ENCODE data around the gene RPL7A. TPM values are rescaled to one million over a fixed set of nuclear protein-coding genes. Genes with fewer than 3 reads are reported as not detected.
"Not testable (repeated sequence)": the region's sequence is repeated elsewhere in the genome, so short reads cannot be mapped to it uniquely, and the experiment has no call there.

The RPL7A gene
- total RNA-seq, 3 donors from 2014 or later (not counting 1 experiment from before 2014, with no cell fraction given): 1,409 to 1,616 (median 1,600) TPM

- WGBS (ENCODE audit: insufficient coverage): 92% methylated on average over 13 of the region's 13 CpGs
- Mint-ChIP-seq H3K27me3 (ENCODE audit: low read depth in 2 of 2) (no peaks in the 10 kb centered on the region), H3K36me3 (no peaks in the 10 kb centered on the region), H3K27ac (no peak overlapping the region), H3K4me3 (no peak overlapping the region), H3K4me1 (no peaks in the 10 kb centered on the region), H3K9me3 (no peaks in the 10 kb centered on the region)
- Histone ChIP-seq H3K4me1 (ENCODE audit: control insufficient read depth, insufficient read depth, low read length) (no peaks in the 10 kb centered on the region), H3K4me3 (ENCODE audit: low read length) (no peak overlapping the region), H3K27ac (ENCODE audit: low read length) (no peak overlapping the region), H3K27me3 (ENCODE audit: control insufficient read depth, insufficient read depth, low read length) (no peaks in the 10 kb centered on the region), H3K36me3 (ENCODE audit: control insufficient read depth, insufficient read depth, low read length) (no peaks in the 10 kb centered on the region), H3K9me3 (ENCODE audit: control insufficient read depth, insufficient read depth, low read length) (no peaks in the 10 kb centered on the region)
- intact Hi-C loops (cut with micrococcal nuclease): no loop called here
- ATAC-seq (no peak), DNase-seq (no peak)
- no peak for TF ChIP-seq CTCF (IDR thresholded peaks at IDR 0.05)
Observed at GRCh38 chr9:133321411-133321935, 26.5 kb upstream of the RPL7A start.

- no peaks in the 10 kb centered on the region for H3K27me3 ChIP-seq (ENCODE audit: control insufficient read depth, insufficient read depth, low read length)
- intact Hi-C loops (cut with micrococcal nuclease): no loop called here
- no peaks in the 10 kb centered on the region for H3K4me1 ChIP-seq (ENCODE audit: control insufficient read depth, insufficient read depth, low read length)
- no peak for ATAC-seq
- H3K4me3 ChIP-seq (ENCODE audit: low read length): no peak overlapping the region
- Mint-ChIP-seq H3K4me1 (no peaks in the 10 kb centered on the region), H3K27ac (no peak overlapping the region), H3K9me3 (no peaks in the 10 kb centered on the region), H3K27me3 (ENCODE audit: low read depth in 2 of 2) (no peaks in the 10 kb centered on the region), H3K36me3 (no peaks in the 10 kb centered on the region), H3K4me3 (no peak overlapping the region)
- DNase-seq: no peak
- H3K36me3 ChIP-seq (ENCODE audit: control insufficient read depth, insufficient read depth, low read length): no peaks in the 10 kb centered on the region
- 56% methylated on average over 14 of the region's 14 CpGs for WGBS (ENCODE audit: insufficient coverage)
- H3K9me3 ChIP-seq (ENCODE audit: control insufficient read depth, insufficient read depth, low read length): no peaks in the 10 kb centered on the region
- no peak overlapping the region for H3K27ac ChIP-seq (ENCODE audit: low read length)
- TF ChIP-seq CTCF (IDR thresholded peaks at IDR 0.05): no peak
Observed at GRCh38 chr9:133322701-133323100, 25.3 kb upstream of the RPL7A start.

DNA sequence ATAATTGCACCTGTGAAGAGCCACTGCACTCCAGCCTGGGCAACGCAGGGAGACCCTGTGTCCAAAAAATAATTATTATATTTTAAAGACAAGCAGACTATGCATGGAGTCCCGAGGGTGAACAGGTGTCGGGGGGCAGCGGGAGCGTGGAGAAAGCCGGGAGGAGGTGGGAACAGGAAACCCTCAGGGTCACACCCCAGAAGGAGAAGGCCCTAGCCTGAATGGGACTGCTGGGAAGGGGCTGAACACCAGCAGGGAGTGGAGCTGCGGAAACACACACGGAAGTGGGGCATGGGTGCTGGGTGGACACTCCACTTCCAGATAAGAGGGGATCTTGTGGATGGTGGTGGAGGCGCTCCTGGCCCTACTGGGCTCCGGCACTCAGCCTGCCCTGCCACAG lies 24.8 kb upstream of the RPL7A start:
- Histone ChIP-seq H3K4me3 (ENCODE audit: low read length) (no peak overlapping the region), H3K27me3 (ENCODE audit: control insufficient read depth, insufficient read depth, low read length) (no peaks in the 10 kb centered on the region), H3K27ac (ENCODE audit: low read length) (no peak overlapping the region), H3K9me3 (ENCODE audit: control insufficient read depth, insufficient read depth, low read length) (no peaks in the 10 kb centered on the region), H3K4me1 (ENCODE audit: control insufficient read depth, insufficient read depth, low read length) (no peaks in the 10 kb centered on the region), H3K36me3 (ENCODE audit: control insufficient read depth, insufficient read depth, low read length) (no peaks in the 10 kb centered on the region)
- ATAC-seq (no peak), DNase-seq (no peak)
- Mint-ChIP-seq H3K4me1 (no peaks in the 10 kb centered on the region), H3K9me3 (no peaks in the 10 kb centered on the region), H3K36me3 (no peaks in the 10 kb centered on the region), H3K27me3 (ENCODE audit: low read depth in 2 of 2) (no peaks in the 10 kb centered on the region), H3K27ac (no peak overlapping the region), H3K4me3 (no peak overlapping the region)
- intact Hi-C loops (cut with micrococcal nuclease): no loop called here
- 91% methylated on average over 10 of the region's 10 CpGs for WGBS (ENCODE audit: insufficient coverage)
- TF ChIP-seq CTCF (IDR thresholded peaks at IDR 0.05): no peak

GRCh38 chr9:133323991-133324703 lies 23.9 kb upstream of the RPL7A start:
- Mint-ChIP-seq H3K27ac (no peak overlapping the region), H3K4me1 (peaks cover 5 to 9% of the 10 kb centered on the region in 2 donors), H3K36me3 (no peaks in the 10 kb centered on the region), H3K9me3 (no peaks in the 10 kb centered on the region), H3K27me3 (ENCODE audit: low read depth in 2 of 2) (no peaks in the 10 kb centered on the region), H3K4me3 (no peak overlapping the region)
- WGBS (ENCODE audit: insufficient coverage): 91% methylated on average over 13 of the region's 13 CpGs
- Histone ChIP-seq H3K4me1 (ENCODE audit: control insufficient read depth, insufficient read depth, low read length) (no peaks in the 10 kb centered on the region), H3K9me3 (ENCODE audit: control insufficient read depth, insufficient read depth, low read length) (no peaks in the 10 kb centered on the region), H3K27me3 (ENCODE audit: control insufficient read depth, insufficient read depth, low read length) (no peaks in the 10 kb centered on the region), H3K36me3 (ENCODE audit: control insufficient read depth, insufficient read depth, low read length) (no peaks in the 10 kb centered on the region), H3K27ac (ENCODE audit: low read length) (no peak overlapping the region), H3K4me3 (ENCODE audit: low read length) (no peak overlapping the region)
- intact Hi-C loops (cut with micrococcal nuclease): no loop called here
- no peak for TF ChIP-seq CTCF (IDR thresholded peaks at IDR 0.05)
- ATAC-seq (no peak), DNase-seq (no peak)

GRCh38 chr9:133327021-133327420 lies 21.0 kb upstream of the RPL7A start:
- intact Hi-C loops (cut with micrococcal nuclease): not testable (repeated sequence)
- 89% methylated on average over 5 of the region's 6 CpGs for WGBS (ENCODE audit: insufficient coverage)

More at GRCh38 chr9:133327021-133327420, 21.0 kb upstream of the RPL7A start:
- ATAC-seq; H3K27ac ChIP-seq (ENCODE audit: low read length); H3K27me3 ChIP-seq (ENCODE audit: control insufficient read depth, insufficient read depth, low read length); DNase-seq; H3K27me3 Mint-ChIP-seq (ENCODE audit: low read depth in 2 of 2); H3K4me3 ChIP-seq (ENCODE audit: low read length); H3K27ac Mint-ChIP-seq; H3K36me3 Mint-ChIP-seq; H3K9me3 Mint-ChIP-seq; H3K4me3 Mint-ChIP-seq; H3K9me3 ChIP-seq (ENCODE audit: control insufficient read depth, insufficient read depth, low read length); H3K4me1 ChIP-seq (ENCODE audit: control insufficient read depth, insufficient read depth, low read length): not testable (repeated sequence)
- peaks cover 16% of the 10 kb centered on the region for H3K36me3 ChIP-seq (ENCODE audit: control insufficient read depth, insufficient read depth, low read length)
- peaks cover 14 to 22% of the 10 kb centered on the region in 2 donors for H3K4me1 Mint-ChIP-seq
